Loucy (cell line): ENCODE results near the gene CNOT6.

Experiments
- H2AFZ ChIP-seq: fragments of 200-600 bp; sonication (generic); 2 replicates; pipeline ENCODE4 v1.6.0; 2016; ENCODE audit warnings: antibody characterized with exemption, mild to moderate bottlenecking, low read length, moderate library complexity
- H3F3A ChIP-seq: fragments of 200-600 bp; 2 replicates; pipeline ENCODE4 v1.6.0; 2016; ENCODE audit warnings: antibody characterized with exemption, low read depth, mild to moderate bottlenecking
- H3K27me3 ChIP-seq: fragments of 200-600 bp; sonication (generic); 2 replicates; pipeline ENCODE4 v1.6.1; 2014; ENCODE audit warnings: low read length, mild to moderate bottlenecking; ENCODE audit not compliant: insufficient read depth, poor library complexity, severe bottlenecking
- H3K36me3 ChIP-seq: fragments of 200-600 bp; sonication (generic); 2 replicates; pipeline ENCODE4 v1.6.1; 2016; ENCODE audit warnings: low read length; ENCODE audit not compliant: insufficient read depth
- H3K4me1 ChIP-seq: fragments of 200-600 bp; sonication (generic); 2 replicates; pipeline ENCODE4 v1.5.1; 2014; ENCODE audit warnings: low read length, mild to moderate bottlenecking; ENCODE audit not compliant: insufficient read depth, poor library complexity, severe bottlenecking
- H3K4me2 ChIP-seq: fragments of 200-600 bp; sonication (generic); 2 replicates; pipeline ENCODE4 v1.6.0; 2014; ENCODE audit warnings: antibody characterized with exemption, low read length, low read depth, mild to moderate bottlenecking; ENCODE audit not compliant: poor library complexity, severe bottlenecking
- H3K4me3 ChIP-seq: fragments of 200-600 bp; sonication (generic); 2 replicates; pipeline ENCODE4 v1.5.1; 2014; ENCODE audit warnings: low read length, mild to moderate bottlenecking, mixed read lengths; ENCODE audit not compliant: poor library complexity, severe bottlenecking
- H3K79me2 ChIP-seq: fragments of 200-600 bp; sonication (generic); 2 replicates; pipeline ENCODE4 v1.6.1; 2014; ENCODE audit warnings: low read length; ENCODE audit not compliant: insufficient read depth
- H3K9ac ChIP-seq: fragments of 200-600 bp; sonication (generic); 2 replicates; pipeline ENCODE4 v1.6.0; 2014; ENCODE audit warnings: mild to moderate bottlenecking, low read depth, low read length, moderate library complexity; ENCODE audit not compliant: poor library complexity, severe bottlenecking
- H3K9me2 ChIP-seq: fragments of 200-600 bp; sonication (generic); replicated peaks from 2 replicates; pipeline ENCODE4 v1.6.1; 2016; ENCODE audit warnings: low read depth, low read length, mixed read lengths
- H3K9me3 ChIP-seq: fragments of 200-600 bp; sonication (generic); 2 replicates; pipeline ENCODE4 v1.6.1; 2014; ENCODE audit warnings: mild to moderate bottlenecking, antibody characterized with exemption, low read length, low read depth; ENCODE audit not compliant: insufficient read depth
- H4K20me1 ChIP-seq: fragments of 200-600 bp; sonication (generic); 2 replicates; pipeline ENCODE4 v1.6.0; 2014; ENCODE audit warnings: antibody characterized with exemption, low read length, mild to moderate bottlenecking; ENCODE audit not compliant: insufficient read depth, poor library complexity, severe bottlenecking
- EZH2phosphoT487 ChIP-seq: fragments of 200-600 bp; IDR thresholded peaks from 2 replicates; pipeline ENCODE4 v1.6.1; 2018; ENCODE audit warnings: antibody characterized with exemption, mild to moderate bottlenecking, moderate library complexity, borderline replicate concordance
- TF ChIP-seq, protein P1 (sequence below): fragments of 200-600 bp; sonication (generic); conservative IDR thresholded peaks from 2 replicates; pipeline ENCODE4 v1.5.1; 2014; ENCODE audit warnings: mild to moderate bottlenecking, antibody characterized with exemption, low read length

The CNOT6 gene

DNA sequence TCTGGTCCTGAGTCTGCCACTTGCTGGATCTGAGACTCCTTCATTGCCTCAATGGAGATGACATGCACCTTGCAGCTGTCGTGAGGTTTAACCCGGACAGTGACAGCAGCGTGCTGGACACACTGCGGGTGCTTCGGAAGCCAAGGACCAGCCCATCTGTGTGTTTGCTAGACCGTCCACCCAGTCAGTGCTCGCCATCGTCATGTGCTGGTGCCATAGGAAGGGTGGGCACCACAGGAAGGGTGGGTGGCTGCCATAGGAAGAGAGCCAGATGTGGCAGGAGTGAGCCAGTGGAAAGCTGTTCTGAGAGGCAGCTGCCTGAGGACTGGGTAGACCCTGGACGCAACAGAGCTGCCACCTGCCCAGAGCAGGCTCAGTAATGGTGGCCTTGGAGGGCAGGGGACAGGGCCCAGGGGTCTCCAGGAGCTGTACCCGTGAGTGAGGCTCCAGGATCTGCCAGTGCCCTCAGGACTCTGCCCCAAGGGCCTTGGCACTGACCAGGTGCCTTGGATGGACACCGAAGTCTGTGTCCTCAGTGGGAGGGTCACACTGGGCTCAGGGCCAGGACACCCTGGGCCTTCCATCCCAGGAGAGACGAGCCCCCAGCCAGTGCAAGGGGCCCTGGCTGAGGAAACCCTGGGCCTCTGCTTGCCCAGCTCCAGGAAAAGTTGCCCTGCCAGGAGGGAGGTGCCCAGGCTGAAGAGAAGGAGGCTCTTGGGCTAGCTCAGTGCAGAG lies 133.4 kb downstream of the CNOT6 start:
- Histone ChIP-seq H3K36me3 (no peaks in the 10 kb centered on the region), H3K27me3 (no peaks in the 10 kb centered on the region), H3K9ac (no peak overlapping the region), H3K4me2 (no peak overlapping the region), H3K9me3 (no peaks in the 10 kb centered on the region), H2AFZ (no peak overlapping the region), H3K79me2 (no peaks in the 10 kb centered on the region), H3K4me3 (no peak overlapping the region), H3F3A (no peaks in the 10 kb centered on the region), H3K4me1 (peaks cover 5% of the 10 kb centered on the region), H4K20me1 (no peaks in the 10 kb centered on the region), H3K9me2 (no peaks in the 10 kb centered on the region)
- no peak for TF ChIP-seq EZH2phosphoT487
- TF ChIP-seq, protein P1, sequence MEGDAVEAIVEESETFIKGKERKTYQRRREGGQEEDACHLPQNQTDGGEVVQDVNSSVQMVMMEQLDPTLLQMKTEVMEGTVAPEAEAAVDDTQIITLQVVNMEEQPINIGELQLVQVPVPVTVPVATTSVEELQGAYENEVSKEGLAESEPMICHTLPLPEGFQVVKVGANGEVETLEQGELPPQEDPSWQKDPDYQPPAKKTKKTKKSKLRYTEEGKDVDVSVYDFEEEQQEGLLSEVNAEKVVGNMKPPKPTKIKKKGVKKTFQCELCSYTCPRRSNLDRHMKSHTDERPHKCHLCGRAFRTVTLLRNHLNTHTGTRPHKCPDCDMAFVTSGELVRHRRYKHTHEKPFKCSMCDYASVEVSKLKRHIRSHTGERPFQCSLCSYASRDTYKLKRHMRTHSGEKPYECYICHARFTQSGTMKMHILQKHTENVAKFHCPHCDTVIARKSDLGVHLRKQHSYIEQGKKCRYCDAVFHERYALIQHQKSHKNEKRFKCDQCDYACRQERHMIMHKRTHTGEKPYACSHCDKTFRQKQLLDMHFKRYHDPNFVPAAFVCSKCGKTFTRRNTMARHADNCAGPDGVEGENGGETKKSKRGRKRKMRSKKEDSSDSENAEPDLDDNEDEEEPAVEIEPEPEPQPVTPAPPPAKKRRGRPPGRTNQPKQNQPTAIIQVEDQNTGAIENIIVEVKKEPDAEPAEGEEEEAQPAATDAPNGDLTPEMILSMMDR: no peak
